Testis (tissue), 2 donors: Measurements from ENCODE around the gene DPP6.

Source experiments
- POLR2A ChIP-seq: fragments of 450-650 bp; IDR thresholded peaks from one replicate; pipeline ENCODE4 v1.6.1; 2017; ENCODE audit warnings: antibody characterized with exemption, mild to moderate bottlenecking, moderate library complexity
- TF ChIP-seq, protein P1 (sequence below), 3 experiments: fragments of 450-650 bp in 2 of 3; fragments of 200-600 bp in 1 of 3; sonication (generic) in 1 of 3; IDR thresholded peaks; one replicate each; pipeline ENCODE4 v1.5.1; 2016 to 2019; ENCODE audit warnings: antibody characterized with exemption in 3 of 3, mild to moderate bottlenecking in 2 of 3, moderate library complexity in 1 of 3

- TF ChIP-seq, protein P1, sequence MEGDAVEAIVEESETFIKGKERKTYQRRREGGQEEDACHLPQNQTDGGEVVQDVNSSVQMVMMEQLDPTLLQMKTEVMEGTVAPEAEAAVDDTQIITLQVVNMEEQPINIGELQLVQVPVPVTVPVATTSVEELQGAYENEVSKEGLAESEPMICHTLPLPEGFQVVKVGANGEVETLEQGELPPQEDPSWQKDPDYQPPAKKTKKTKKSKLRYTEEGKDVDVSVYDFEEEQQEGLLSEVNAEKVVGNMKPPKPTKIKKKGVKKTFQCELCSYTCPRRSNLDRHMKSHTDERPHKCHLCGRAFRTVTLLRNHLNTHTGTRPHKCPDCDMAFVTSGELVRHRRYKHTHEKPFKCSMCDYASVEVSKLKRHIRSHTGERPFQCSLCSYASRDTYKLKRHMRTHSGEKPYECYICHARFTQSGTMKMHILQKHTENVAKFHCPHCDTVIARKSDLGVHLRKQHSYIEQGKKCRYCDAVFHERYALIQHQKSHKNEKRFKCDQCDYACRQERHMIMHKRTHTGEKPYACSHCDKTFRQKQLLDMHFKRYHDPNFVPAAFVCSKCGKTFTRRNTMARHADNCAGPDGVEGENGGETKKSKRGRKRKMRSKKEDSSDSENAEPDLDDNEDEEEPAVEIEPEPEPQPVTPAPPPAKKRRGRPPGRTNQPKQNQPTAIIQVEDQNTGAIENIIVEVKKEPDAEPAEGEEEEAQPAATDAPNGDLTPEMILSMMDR (IDR thresholded peaks at IDR 0.05) = no peak
- no peak for TF ChIP-seq POLR2A
These were observed 384.4 kb downstream of the DPP6 start for GRCh38 chr7:154436560-154436959.
